Karpas-422 (cell line): ENCODE data around the gene RSF1. TPM values are rescaled to one million over a fixed set of nuclear protein-coding genes. Genes with fewer than 3 reads are reported as not detected.

Experiments used
- DNase-seq: peaks from one replicate; pipeline ENCODE4 v3.0.0-alpha.2; 2015
- H2AFZ ChIP-seq: fragments of 200-600 bp; sonication (generic); 2 replicates; pipeline ENCODE4 v1.6.1; 2014; ENCODE audit warnings: antibody characterized with exemption, low read length, mixed read lengths
- H3K27ac ChIP-seq: fragments of 200-600 bp; sonication (generic); 2 replicates; pipeline ENCODE4 v1.5.1; 2014; ENCODE audit warnings: mild to moderate bottlenecking, low read length, moderate library complexity
- H3K27me3 ChIP-seq: fragments of 200-600 bp; sonication (generic); 2 replicates; pipeline ENCODE4 v1.6.1; 2014; ENCODE audit warnings: low read length, mixed read lengths
- H3K36me3 ChIP-seq: fragments of 200-600 bp; sonication (generic); 2 replicates; pipeline ENCODE4 v1.6.1; 2014; ENCODE audit warnings: low read length, mixed read lengths; ENCODE audit not compliant: insufficient read depth
- H3K4me1 ChIP-seq: fragments of 200-600 bp; sonication (generic); 2 replicates; pipeline ENCODE4 v1.6.1; 2014; ENCODE audit warnings: mild to moderate bottlenecking, low read length, mixed read lengths
- H3K4me2 ChIP-seq: fragments of 200-600 bp; sonication (generic); 2 replicates; pipeline ENCODE4 v1.6.1; 2014; ENCODE audit warnings: low read length, low read depth, mild to moderate bottlenecking; ENCODE audit not compliant: poor library complexity, severe bottlenecking
- H3K4me3 ChIP-seq: fragments of 200-600 bp; sonication (generic); 2 replicates; pipeline ENCODE4 v1.5.1; 2014; ENCODE audit warnings: mild to moderate bottlenecking, antibody characterized with exemption, low read length, mixed read lengths
- H3K79me2 ChIP-seq: fragments of 200-600 bp; sonication (generic); 2 replicates; pipeline ENCODE4 v1.6.1; 2014; ENCODE audit warnings: mild to moderate bottlenecking, low read length, mixed read lengths
- H3K9ac ChIP-seq: fragments of 200-600 bp; sonication (generic); 2 replicates; pipeline ENCODE4 v1.6.0; 2014; ENCODE audit warnings: low read length
- H3K9me2 ChIP-seq: fragments of 200-600 bp; sonication (generic), shearing (Covaris generic); replicated peaks from 2 replicates; pipeline ENCODE4 v1.6.0; 2014; ENCODE audit warnings: mild to moderate bottlenecking, low read length, moderate library complexity; ENCODE audit not compliant: insufficient read depth
- H3K9me3 ChIP-seq: fragments of 300-700, 200-600 bp; sonication (generic); 2 replicates; pipeline ENCODE4 v1.6.1; 2014; ENCODE audit warnings: low read length, mixed read lengths
- H4K20me1 ChIP-seq: fragments of 200-600 bp; sonication (generic); 2 replicates; pipeline ENCODE4 v1.6.1; 2014; ENCODE audit warnings: mild to moderate bottlenecking, antibody characterized with exemption, low read length, low read depth; ENCODE audit not compliant: insufficient read depth
- total RNA-seq: library from RNA; depleted of rRNA; stranded (reverse); fragments of >200 nt; shearing (Covaris generic); gene quantifications from 2 replicates; pipeline ENCODE4 v1.2.3, GENCODE V29; 2014; ENCODE audit warnings: low replicate concordance

RSF1 gene
- total RNA-seq, 1 experiment from 2014 or later: 45.1 TPM

DNA sequence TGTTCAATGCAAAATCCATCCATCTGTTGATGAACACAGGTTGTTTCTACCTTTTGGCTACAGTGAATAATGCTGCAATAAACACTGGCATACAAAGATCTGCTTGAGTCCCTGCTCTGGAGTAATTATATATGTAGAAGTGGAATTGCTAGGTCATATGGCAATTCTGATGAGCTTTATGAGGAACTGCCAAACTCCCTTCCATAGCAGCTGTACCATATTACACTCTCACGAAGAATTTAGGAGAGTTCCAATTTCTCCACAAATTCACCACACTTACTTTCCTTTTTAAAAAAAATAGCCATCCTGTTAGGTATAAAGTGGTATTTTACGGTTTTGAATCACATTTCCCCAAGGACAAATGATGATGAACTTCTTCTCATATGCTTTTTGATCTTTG is 62.2 kb downstream of the RSF1 start:
- no peaks in the 10 kb centered on the region for H3K9me2 ChIP-seq
- H3K36me3 ChIP-seq: peaks cover 12% of the 10 kb centered on the region
- H4K20me1 ChIP-seq: peaks cover 4% of the 10 kb centered on the region; the same call in 1 of the 2 replicates

DNA sequence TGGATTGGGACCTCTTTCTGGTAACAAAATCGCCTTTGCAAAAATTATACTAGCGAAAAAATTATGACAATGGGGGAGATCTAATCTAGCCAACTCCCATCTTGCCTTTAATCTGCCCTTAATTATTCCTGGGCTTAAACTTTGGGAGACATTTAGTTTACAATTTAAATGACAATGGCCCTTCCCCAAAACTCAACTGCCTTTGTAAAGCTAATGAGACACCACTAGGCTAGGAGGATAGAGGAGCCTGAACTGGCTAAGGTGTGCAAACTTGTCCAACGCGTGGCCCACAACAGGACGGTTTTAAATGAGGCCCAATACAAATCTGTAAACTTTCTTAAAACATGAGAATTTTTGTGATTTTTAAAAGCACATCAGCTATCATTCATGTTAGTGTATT is 67.3 kb downstream of the RSF1 start:
- Histone ChIP-seq H3K27ac (no peak overlapping the region), H3K9me3 (no peaks in the 10 kb centered on the region), H4K20me1 (no peaks in the 10 kb centered on the region; the same call in 1 of the 2 replicates), H3K79me2 (peaks cover 94% of the 10 kb centered on the region), H3K9ac (no peak overlapping the region), H3K4me1 (no peaks in the 10 kb centered on the region), H2AFZ (no peak overlapping the region), H3K27me3 (no peaks in the 10 kb centered on the region), H3K4me2 (no peak overlapping the region), H3K4me3 (no peak overlapping the region), H3K36me3 (peaks cover 7% of the 10 kb centered on the region), H3K9me2 (no peaks in the 10 kb centered on the region)
- DNase-seq: no peak

More for the DNA sequence above, 62.2 kb downstream of the RSF1 start:
- H3K4me2 ChIP-seq: no peak overlapping the region
- peaks cover 80% of the 10 kb centered on the region for H3K79me2 ChIP-seq
- no peaks in the 10 kb centered on the region for H3K4me1 ChIP-seq
- DNase-seq: no peak
- no peak overlapping the region for H3K9ac ChIP-seq
- no peaks in the 10 kb centered on the region for H3K27me3 ChIP-seq
- no peaks in the 10 kb centered on the region for H3K9me3 ChIP-seq
- no peak overlapping the region for H3K4me3 ChIP-seq
- no peak overlapping the region for H3K27ac ChIP-seq
- no peak overlapping the region for H2AFZ ChIP-seq

DNA sequence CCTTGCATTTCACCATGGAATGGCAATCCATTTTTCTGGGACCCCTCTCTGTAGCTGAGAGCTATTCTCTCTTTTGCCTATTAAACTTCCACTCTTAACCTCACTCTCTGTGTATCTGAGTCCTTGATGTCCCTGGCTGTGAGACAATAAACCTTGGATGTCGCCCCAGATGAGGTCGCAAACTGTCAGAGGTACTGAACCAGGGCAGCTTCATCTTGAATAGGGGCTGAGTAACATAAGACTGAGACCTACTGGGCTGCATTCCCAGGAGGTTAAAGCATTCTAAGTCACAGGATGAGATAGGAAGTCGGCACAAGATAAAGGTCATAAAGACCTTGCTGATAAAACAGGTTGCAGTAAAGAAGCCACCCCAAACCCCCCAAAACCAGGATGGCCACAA is 68.0 kb downstream of the RSF1 start:
- Histone ChIP-seq H3K27ac (no peak overlapping the region), H3K9me2 (no peaks in the 10 kb centered on the region), H3K9ac (no peak overlapping the region), H3K79me2 (peaks cover 94% of the 10 kb centered on the region), H3K27me3 (no peaks in the 10 kb centered on the region), H2AFZ (no peak overlapping the region), H3K4me3 (no peak overlapping the region), H3K9me3 (no peaks in the 10 kb centered on the region), H3K4me2 (no peak overlapping the region), H3K36me3 (peaks cover 7% of the 10 kb centered on the region), H3K4me1 (no peaks in the 10 kb centered on the region), H4K20me1 (no peaks in the 10 kb centered on the region; the same call in 1 of the 2 replicates)
- no peak for DNase-seq

DNA sequence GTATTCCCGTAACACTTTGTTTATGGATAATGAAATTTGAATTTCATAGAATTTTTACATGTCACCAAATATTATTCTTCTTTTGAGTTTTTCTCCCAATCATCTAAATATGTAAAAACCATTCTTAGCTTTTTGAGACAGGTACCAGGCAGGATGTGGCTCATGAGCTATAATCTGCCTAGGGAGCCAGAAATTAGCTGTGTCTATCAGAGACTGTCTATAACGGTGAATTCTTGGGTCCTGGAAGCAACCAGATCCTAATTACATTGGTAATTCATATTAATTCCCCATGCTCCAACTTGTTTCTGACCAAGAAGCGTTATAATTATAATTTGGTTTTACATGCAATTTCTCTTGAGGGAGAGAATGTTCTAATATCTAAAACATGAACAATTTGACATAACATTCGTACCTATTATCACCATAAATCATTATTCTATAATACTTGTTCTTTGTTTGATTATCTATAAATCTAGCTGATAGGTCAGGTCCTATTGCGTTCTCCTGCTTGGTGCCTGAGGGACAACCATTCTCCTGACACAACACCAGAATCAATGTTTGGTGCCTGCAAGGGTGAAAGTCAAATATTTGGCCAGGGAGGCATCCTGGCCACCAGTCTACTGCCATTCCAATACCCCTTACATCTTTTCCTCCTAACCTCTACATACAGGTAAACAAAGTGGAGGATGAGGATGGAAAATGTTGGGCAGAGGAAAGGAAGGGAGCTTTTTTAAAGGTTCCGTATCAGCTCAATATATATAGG is 69.9 kb downstream of the RSF1 start:
- no peak for DNase-seq
- Histone ChIP-seq H3K79me2 (peaks cover 94% of the 10 kb centered on the region), H3K9me3 (no peaks in the 10 kb centered on the region), H3K36me3 (peaks cover 7% of the 10 kb centered on the region), H3K9me2 (no peaks in the 10 kb centered on the region), H3K4me3 (no peak overlapping the region), H3K4me2 (no peak overlapping the region), H3K9ac (no peak overlapping the region), H3K27ac (no peak overlapping the region), H2AFZ (no peak overlapping the region), H4K20me1 (no peaks in the 10 kb centered on the region; the same call in 1 of the 2 replicates), H3K27me3 (no peaks in the 10 kb centered on the region), H3K4me1 (no peaks in the 10 kb centered on the region)

DNA sequence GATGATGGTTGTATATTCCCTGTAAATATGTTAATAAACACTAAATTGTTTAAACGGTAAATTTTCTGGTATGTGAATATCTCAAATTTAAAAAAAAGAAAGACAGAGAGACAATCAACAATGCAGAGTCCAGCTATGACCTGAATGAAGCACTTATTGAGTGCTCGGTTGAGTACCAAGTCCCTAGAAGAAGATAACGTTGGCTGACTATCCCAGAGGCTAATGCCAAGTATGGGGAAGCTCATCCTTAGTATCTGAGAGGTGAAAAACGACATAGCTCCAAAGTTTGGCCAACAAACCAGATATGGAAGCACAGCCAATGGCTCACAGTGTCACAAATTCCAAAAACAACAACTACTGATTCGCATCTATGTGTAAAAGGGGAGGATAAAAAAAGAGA is 71.3 kb downstream of the RSF1 start:
- Histone ChIP-seq H3K4me2 (no peak overlapping the region), H3K4me1 (no peaks in the 10 kb centered on the region), H3K4me3 (no peak overlapping the region), H4K20me1 (no peaks in the 10 kb centered on the region; the same call in 1 of the 2 replicates), H3K27ac (no peak overlapping the region), H3K9me3 (no peaks in the 10 kb centered on the region), H3K9me2 (no peaks in the 10 kb centered on the region), H2AFZ (no peak overlapping the region), H3K27me3 (no peaks in the 10 kb centered on the region), H3K9ac (no peak overlapping the region), H3K36me3 (no peaks in the 10 kb centered on the region), H3K79me2 (peaks cover 96% of the 10 kb centered on the region)
- DNase-seq: no peak

DNA sequence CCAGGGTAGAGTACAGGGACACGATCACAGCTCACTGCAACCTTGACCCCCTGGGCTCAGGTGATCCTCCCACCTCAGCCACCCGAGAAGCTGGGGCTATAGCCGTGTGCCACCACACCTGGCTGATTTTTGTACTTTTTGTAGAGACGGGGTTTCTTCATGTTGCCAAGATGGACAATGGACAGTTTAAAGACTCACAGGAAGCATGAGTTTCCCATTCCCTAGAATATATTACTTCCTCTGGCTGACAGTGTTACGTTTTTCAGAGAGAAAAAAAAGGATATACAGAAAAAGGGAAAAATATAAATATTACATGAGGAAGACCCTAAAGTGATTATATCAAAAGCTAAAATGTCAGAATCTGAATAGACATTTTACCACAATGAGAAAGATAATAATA is 72.3 kb downstream of the RSF1 start:
- Histone ChIP-seq H4K20me1 (no peaks in the 10 kb centered on the region; the same call in 1 of the 2 replicates), H3K79me2 (peaks cover 92% of the 10 kb centered on the region), H3K9me3 (no peaks in the 10 kb centered on the region), H3K36me3 (no peaks in the 10 kb centered on the region), H3K9me2 (no peaks in the 10 kb centered on the region), H3K4me1 (no peaks in the 10 kb centered on the region), H3K9ac (no peak overlapping the region), H3K4me2 (no peak overlapping the region), H3K4me3 (no peak overlapping the region), H3K27me3 (no peaks in the 10 kb centered on the region), H2AFZ (no peak overlapping the region), H3K27ac (no peak overlapping the region)
- DNase-seq: no peak

DNA sequence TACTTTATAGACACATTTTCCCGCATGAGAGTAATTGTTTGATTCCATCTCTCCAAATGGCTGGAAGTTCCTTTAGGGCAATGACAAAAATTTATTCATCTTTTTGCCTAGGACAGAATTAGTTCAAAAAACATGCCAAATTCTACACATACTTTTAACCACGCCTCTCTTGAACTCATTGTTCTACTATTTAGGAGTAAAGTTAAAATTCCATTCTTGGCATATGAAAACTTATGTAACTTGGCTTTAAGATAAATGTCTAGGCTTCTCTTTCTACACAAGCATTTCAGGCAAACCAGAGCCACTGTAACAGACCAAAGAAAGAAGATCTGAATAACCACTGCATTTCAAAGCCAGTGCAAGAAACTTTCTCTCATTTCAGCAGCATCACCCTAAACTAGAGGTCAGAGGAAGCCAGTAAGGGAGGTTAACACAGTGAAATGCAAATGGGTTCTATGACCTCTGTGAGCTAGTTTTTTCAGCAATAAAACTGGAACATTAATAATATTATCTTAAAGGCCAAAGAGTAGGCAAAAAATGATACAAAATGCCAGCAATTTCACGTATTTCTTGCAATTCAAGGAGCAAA is 73.0 kb downstream of the RSF1 start:
- H3K36me3 ChIP-seq: no peaks in the 10 kb centered on the region
- H3K9me2 ChIP-seq: no peaks in the 10 kb centered on the region
- no peak overlapping the region for H3K9ac ChIP-seq
- no peak overlapping the region for H3K4me3 ChIP-seq
- H3K79me2 ChIP-seq: peaks cover 89% of the 10 kb centered on the region
- no peak overlapping the region for H2AFZ ChIP-seq
- H3K27me3 ChIP-seq: no peaks in the 10 kb centered on the region
- no peaks in the 10 kb centered on the region for H3K9me3 ChIP-seq
- H3K27ac ChIP-seq: no peak overlapping the region
- H3K4me2 ChIP-seq: no peak overlapping the region
- H3K4me1 ChIP-seq: no peaks in the 10 kb centered on the region
- DNase-seq: no peak
- no peaks in the 10 kb centered on the region; the same call in 1 of the 2 replicates for H4K20me1 ChIP-seq

DNA sequence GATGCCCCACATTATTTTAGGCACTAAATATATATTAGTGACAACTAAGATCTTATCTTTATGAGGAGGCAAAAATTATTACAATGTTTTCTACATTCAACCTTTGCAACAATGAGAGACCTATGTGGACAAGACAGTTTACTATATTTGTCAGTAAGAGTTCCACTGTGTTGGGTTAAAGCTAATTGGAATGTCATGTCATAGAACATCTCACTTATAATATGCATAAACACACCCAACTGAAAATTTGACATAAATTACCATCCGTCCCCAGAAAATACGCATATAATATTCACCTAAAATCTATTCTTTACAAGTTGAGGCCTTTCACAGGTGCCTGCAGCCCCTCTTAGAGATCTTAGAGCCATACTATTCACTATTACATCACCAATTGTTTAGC is 84.0 kb downstream of the RSF1 start:
- Histone ChIP-seq H3K36me3 (peaks cover 33% of the 10 kb centered on the region), H4K20me1 (no peaks in the 10 kb centered on the region)

More for the DNA sequence above, 84.0 kb downstream of the RSF1 start:
- H3K27ac ChIP-seq: no peak overlapping the region
- no peak overlapping the region for H2AFZ ChIP-seq
- H3K9me2 ChIP-seq: no peaks in the 10 kb centered on the region
- no peak overlapping the region for H3K9ac ChIP-seq
- no peaks in the 10 kb centered on the region for H3K4me1 ChIP-seq
- no peaks in the 10 kb centered on the region for H3K9me3 ChIP-seq
- peaks cover 15% of the 10 kb centered on the region for H3K79me2 ChIP-seq
- H3K27me3 ChIP-seq: no peaks in the 10 kb centered on the region
- no peak overlapping the region for H3K4me3 ChIP-seq
- DNase-seq: no peak
- H3K4me2 ChIP-seq: no peak overlapping the region
